HG02642 (cell line): ENCODE results near the gene ZNF778.

Experiments used
- ATAC-seq: cut with Tn5 transposase; IDR thresholded peaks from one replicate; pipeline ENCODE4 v1.9.1; 2021; ENCODE audit warnings: mild to moderate bottlenecking; ENCODE audit not compliant: unreplicated experiment, poor library complexity

ZNF778 gene

DNA sequence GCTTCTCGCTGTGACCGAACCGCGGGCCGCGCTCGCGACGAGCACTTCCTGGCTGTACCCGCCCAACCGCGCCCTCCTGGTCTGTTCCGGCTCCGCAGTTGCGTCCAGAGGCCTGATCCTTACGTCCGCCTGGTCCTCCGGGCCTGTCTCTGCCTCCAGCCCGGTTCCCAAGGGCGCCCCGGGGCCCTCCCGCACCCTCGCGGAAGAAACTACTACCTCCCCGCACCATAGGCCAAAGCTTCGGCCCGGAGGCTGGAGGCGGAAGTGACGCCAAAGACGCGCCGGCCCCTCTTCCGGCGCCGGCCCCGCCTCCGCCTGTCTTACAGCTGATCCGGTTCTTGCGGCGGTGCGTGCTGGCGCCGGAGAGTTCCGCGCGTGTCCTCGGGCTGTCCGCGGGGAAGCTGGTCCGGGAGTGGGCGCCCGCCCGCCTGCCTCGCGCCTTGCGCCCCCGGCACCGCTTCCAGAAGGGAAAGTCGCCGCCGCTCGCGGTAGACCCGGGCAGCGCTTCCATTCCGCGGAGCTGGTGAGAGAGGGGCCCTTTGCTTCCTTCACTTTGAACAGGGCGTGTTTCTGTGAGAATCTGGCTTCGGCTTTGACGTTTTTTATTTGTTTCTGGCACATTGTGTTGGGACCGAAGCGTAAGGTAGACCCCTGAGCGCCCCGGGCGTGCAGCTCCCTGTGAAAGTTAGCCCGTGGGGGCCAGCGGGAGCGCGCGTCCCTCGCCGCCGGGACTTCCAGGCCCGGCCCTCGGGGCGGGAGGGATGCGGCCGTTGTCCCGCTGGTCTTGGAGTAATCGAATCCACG lies at the start of gene ZNF778:
Gene ZNF778, plus strand, starts transcription at position 316 of the 804 bp plus-strand sequence. CDS start 3,425 bp downstream, outside the sequence.
- ATAC-seq: peak; percentile 88

DNA sequence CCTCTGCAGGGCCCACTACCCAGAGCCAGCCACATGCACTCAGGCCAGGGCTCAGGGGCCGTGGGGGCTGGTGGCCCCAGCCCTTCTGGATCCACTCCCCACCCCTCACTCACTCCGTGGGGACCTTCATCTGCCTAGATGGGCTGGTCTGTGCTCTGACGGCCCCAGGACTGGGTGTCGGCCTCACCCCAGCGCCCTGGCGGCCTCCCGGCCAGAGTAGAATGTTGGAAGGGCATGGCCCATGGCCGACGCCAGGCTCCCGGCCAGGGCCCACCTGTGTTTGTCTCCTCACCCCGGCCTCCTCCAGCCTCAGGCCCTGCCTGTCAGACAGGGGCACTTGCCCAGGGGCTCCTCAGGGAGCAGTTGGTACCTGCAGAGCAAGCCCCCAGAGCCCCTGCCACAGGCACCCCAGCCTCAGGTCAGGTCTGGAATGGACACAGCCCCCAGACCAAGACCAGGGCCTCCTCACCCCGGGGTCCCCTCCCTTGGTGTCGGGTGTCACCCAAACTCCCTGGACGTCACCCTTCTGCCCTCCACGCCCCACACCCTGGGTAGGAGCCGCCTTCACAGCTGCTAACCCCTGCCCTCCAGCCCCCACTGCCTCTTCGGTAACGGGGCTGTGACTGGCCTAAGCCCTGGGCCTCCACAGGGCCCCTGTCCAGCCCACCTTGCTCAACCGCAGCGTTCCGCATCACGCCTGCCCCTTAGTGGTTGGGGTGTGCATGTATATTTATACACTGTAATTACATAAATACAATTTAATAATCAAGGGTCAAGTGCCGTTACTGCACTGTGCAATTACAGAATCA lies 48.9 kb upstream of the ZNF778 start:
- ATAC-seq: no peak

DNA sequence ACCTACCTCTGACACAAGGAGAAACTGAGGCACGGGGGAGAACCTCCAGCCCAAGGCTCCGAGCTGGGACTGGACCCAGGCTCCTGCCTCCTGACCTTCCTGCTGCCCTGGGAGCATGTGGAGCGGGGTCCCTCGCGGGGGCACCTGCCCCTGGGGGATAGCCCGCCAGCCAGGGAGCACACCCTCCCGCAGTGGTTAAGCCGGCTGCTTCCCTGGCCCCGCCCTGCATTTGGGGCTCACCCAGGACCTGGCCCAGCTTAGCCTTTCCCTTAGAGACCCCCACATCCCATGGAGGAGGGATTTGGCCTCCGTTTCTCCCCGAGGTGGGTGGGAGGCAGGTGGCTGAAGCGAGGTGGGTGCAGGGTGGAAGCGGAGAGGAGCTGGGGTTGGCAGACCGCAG lies 47.7 kb upstream of the ZNF778 start:
- ATAC-seq: no peak

DNA sequence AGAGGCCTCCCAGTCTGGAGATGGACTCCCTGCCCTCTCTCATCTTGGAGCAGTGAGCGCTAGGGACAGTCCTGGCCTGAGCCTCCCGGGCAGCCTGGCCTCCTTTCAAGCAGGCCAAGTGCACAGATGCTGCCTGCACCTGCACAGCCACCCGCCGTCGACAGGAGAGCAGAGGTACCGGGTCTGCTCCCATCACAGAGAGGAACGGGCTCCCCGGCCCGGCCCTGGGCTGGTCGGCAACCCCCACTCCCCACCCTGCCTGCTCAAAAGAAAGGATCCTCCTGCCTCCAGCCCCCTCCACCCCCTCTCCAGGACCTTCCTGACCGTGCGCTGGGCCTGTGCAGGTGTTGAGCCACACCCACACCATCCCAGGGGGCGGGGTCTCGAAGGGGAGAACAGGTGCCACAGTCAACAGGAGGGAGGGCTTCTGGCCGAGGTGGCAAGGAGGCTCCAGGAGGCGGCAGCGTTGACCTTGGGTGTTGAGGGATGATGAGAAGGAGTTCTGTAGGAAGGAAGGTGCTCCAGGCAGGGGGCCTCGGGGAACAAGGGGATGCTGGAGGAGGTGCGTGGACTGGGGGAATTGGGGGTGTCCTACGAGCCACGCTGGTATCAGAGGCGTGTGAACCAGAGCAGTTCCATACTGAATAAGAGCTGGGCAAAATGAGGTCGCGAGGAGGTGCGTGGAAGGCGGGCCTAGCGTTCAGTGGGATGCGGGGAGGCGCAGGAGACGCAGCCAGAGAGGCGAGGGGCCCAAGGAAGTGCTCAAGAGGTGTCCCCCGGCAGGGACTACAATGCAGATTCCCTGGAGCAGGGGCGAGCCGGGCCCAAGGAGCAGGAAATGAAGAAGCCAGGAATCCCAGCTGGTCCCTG lies 46.9 kb upstream of the ZNF778 start:
- ATAC-seq: no peak

DNA sequence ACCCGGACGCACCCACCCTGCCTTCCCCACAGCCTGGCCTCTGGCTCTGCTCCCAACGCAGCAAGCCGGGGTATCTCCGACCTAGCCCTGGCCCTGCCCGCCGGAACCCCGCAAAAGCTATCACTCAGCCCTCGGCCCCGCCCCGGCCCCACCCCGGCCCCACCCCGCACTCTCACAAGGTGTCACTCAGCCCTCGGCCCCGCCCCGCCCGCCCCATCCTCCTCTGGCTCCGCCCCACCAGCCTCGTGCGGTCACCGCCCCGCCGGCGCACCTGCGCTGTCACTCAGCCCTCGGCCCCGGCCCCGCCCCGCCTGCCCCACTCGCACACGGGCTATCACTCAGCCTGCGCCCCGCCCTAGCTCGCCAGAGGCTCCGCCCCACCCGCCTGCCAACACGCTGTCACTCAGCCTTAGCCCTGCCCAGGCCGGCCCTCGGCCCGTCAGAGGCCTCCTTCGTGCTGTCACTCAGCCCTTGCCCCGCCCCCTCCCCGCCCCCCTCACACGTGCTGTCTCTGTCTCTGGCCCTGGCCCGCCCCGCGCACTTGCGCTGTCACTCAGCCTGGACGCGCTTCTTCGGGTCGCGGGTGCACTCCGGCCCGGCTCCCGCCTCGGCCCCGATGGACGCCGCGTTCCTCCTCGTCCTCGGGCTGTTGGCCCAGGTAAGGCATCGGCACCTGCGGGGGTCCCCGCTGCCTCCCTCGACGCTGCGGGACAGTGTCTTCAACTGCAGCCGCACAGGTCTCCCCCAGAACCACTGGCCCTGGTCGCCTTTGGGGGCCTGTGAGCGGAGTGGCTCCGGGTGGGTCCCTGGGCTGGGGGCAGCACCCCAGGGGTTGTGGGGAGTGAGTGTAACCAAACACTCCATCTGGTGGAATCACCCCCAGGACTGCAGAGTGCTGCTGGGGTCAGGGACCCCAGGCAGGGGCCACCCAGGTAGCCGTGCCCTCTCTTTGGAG lies 46.0 kb upstream of the ZNF778 start, which contains the start of gene CDH15:
Gene CDH15, plus strand, starts transcription at position 533 of the 955 bp plus-strand sequence. Its CDS starts 84 bp downstream, at position 617.
- peak; percentile 73 for ATAC-seq

DNA sequence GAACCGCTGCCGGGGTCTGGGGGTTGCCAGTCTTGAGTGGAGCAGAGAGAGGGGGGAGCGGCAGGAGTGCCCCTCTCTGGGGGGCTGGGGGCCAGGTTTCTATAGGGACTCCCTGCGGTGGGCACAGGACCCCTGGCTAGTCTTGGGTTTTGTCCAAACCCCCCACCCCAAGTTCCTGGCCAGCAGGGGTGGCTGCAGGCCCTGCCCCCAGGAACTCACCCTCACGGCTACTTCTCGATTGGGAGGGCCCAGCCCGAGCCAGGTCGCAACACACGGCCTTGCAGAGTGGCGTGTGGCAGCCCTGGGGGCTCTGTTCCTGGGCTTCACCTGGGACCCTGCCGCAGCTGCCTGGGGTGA lies 45.4 kb upstream of the ZNF778 start:
- no peak for ATAC-seq

DNA sequence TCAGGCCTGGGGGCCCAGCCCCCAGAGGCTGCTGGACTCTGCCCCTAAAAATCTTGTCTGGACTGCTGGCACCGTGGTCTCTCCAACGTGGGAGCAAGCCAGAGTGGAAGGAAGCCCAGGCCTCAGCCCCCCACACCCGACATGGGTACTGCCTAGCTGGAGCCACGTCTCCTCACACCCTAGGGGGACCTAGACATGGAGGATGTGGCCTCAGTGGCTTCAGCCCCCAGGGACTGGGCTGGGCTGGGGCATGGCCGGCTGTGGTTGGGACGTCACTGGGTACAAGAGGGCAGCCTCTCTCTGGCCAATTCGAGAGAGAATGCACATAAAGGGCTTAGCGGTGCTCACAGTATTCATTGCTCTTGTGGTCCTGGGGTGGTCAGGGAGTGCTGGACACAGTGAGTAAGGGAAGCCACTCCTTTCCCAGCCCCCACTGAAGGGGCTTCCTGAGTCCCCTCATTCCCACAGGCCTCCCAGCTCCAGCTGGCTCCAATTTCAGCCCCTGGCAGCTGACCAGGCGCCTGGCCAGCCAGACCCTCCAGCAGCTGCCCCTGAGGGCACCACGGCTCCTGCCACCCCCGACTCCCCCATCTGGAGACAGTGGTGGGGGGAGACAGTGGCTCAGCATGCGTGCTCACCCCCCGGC lies 44.9 kb upstream of the ZNF778 start:
- ATAC-seq: no peak

DNA sequence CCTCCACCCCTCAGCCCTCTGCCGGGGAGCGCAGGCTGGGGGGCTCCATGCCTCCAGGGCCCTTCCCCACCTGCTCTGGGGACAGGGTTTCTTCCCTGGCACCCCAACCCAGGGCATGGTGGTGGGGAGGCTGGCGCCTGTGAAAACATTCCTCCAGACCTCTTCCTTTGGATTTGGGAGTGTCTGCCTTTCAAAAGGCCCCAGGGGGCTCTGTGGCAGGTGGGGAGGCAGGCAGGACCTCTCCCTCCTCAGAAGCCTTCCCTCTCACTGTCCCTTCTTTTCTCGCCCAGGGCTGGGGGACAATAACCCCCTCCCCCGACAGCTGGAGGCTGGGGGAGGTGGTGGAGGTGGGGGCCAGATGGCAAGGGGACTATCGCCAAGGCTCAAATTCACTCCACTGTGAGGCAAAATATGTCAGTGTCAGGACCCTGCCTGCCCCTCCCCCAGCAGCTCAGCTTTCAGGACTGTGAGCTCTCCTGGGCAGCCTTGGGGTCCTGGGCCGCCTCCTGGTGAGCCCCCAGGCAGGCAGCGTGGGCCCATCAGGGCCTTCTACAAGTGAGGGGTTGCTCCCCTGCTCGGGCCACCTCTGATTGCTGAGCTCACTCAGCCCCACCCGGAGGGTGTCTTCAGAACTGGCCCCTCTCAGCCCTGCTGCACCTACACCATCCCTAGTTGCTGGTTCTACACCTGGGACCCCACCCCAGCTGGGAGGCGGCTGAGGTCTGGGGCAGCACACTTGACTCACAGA lies 44.2 kb upstream of the ZNF778 start:
- no peak for ATAC-seq

DNA sequence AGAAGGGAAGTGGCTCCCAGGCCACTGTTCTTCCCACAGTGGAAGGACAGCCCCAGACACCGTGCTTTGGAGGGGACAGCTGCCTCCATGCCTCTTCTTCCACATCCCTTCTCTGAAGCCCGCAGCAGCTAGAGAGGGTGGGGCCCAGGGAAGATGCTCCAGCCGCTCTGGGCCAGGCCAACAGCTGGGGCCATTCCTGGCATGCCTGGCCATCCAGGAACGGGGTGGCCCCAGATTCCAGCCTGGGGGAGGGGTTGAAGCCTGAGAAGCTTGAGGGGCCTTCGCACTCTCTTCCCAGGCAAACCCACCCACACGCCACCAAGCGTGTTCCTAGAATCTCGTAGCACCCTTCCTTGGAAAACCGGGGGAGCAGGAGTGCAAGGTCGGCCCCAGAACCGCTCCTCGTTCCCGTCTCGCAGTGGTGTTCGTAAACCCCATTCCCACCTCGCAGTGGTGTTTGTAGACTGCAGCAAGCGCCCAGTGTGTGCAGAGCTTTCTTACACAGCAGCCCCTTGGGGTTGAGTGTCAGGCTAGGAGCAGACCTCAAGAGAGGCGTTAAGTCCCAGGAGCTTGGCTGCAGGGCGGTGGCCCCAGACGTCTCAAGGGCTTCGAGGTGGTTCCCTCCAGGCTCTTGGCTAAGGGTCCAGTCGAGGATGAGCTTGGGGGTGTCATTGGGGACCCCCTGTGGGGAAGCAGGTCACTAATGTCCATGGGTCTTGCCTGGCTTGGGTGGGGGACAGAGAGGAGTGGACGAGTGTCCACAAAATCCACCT lies 43.3 kb upstream of the ZNF778 start:
- no peak for ATAC-seq

DNA sequence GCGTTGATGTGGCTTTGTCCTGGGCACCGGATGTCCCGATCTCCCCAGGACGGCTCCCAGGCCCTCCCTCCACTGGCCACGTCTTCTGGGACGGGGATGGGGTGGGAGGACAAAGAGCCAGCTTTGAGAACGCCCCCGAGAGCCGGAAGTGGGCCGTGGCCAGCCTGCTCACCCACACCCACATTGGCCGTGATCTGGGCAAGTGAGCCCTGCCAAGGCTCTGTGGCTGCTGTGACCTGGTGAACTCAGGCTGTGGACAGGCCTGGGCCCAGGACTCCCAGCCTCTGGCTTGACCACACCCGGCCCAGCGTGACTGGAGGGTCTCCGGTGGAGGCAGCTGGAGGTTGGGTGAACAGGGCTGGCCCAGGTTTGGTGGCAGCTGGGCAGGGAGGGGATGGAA lies 42.6 kb upstream of the ZNF778 start:
- ATAC-seq: no peak

DNA sequence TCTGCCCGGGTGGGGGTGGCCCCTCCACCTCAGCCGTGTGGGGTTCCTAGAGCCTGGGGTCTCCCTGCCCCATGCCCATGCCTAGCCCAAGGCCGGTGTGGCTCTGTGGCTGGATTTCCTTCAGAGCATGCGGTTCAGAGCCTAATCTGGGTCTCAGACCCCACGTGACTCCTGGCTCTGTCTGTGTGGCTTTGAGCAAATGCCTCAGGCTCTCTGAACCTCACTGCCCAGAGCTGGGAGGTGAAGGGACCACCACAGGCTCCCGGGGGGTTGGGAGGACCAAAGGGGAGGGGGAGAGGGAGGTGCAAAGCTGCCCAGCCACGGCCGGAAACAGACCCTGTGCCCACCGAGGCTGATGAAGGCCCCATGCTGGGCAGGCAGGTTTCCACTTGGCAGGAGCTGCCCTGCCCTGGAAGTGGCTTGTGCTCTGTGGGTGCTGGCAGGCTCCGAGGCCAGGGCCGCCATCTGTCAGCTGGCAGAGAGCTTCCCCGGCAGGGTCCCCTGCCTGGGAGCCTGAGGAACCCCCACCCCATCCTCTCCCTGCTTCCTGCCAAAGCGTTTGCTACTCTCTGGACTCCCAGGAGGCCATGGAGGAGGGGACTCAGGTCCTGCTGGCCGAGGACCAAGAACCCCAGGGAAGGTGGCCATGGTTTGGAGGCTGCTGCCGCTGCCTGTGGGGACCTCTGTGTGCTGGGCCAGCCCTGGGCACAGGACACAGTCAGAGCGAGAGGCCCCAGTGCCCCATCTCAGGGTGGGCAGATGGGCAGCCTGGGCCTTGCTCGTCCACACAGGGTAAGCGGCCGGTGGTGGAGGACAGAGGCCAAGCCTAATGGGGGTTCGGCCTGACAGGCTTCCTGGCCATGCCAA lies 42.0 kb upstream of the ZNF778 start:
- no peak for ATAC-seq

DNA sequence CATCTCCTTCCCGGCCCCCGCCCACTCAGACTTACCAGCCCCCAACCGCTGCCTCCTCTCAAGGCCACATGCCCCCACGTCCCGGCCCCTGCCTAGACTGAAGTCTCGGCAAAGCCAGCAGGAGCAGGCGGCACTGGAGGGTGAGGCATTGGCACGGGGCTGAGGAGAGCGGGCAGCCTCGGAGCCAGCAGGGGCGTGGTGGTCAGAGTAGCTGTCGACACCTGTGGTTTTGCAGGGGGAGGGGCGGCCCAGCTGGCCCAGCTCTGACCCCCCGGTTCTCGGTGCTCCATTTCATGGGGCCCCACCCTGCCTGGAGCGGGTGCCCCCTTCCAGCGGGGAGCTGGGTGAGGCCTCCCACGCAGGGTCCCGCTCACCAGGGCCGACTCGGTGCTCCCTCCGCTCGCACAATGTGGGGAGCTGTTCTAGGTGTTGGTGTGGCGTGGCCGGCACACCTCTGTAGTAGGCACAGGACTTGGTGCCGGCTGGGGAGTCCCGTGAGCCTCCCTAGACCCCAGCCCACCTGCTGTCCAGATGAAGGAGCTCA lies 41.3 kb upstream of the ZNF778 start:
- ATAC-seq: no peak

DNA sequence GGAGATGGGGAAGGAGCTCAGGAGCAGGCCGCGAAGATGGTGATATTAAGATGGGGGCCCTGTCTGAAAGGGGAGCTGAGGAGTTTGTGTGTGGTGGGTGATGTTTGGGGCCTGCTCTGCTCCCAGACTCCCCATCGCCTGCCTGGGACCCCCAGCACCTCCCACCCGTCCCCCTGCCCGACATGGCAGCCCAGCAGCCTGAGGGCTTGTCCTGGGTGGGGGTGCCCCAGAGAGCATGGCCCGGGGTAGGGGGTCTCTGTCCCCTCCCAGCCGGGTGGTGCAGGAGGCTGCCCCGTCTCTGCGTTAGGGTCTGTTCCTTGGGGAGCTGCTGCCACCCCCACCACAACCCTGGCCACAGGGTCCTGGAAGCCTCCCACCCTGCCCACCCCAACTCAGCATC lies 40.8 kb upstream of the ZNF778 start:
- ATAC-seq: no peak

DNA sequence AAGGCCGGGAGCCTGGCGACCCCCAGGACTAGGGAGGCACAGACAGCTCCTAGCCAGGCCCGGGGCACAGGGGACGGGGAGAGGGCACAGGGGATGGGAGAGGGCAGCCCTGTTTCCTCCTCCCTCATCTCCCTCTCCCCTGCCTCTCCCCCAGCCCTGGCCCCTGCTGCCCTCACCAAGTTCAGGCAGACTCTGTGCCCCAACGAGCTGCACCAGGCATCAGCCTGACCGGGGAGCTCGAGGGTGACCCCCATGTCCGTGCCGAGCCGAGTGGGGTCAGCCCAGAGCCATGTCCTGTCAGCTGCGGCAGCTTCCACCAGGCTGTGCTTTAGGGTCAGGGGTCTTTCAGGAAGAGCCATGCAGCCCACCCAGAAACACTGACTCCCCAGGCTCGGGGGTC lies 40.0 kb upstream of the ZNF778 start:
- ATAC-seq: no peak

DNA sequence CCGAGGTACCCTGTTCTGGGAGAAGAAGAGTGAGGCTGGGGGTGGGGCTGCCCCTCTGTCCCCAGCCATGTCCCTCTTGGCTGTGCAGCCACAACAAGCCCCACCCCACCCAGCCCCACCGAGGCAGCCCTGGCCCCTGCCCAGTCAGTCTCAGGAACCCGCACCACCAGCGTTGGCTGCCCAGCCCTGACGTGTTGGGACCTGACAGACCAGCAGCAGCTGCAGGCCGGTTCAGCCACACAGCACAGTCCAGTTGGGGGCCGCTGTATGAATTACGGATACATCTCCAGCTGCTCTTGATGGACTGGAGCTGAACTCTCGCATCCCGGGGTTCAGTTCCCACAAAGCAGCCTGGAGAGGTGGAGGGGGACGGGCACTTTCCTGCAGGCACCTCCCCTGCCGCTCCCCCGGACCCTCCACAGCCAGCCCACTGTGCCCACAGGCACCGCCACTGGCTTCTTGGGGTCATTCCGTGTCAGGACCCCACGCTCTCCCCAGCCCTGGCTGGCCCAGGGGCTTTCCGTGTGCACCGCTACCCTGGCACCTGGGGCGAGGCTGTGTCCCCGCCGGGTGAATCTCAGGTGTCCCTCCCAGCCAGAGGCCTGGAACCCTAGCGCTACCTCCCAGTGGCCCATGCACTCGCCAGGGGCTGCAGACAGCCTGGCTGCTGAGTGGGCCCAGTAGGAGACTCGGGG lies 38.9 kb upstream of the ZNF778 start:
- no peak for ATAC-seq

DNA sequence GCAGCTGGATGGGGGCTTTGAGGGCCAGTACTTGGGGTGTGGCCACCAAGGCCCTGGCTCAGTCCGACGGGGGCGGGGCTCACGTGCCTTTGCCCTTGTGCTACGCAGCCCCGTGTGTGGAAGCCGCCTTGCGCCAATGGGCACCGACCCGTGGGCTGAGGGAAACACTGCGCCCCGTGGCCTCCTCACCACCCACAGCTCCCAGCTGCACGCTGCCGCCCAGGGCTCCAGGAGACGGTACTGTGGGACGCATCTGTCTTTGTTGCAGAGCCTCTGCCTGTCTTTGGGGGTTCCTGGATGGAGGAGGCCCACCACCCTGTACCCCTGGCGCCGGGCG lies 38.4 kb upstream of the ZNF778 start:
- no peak for ATAC-seq
